ENCODE results near the gene ASMTL.

ASMTL gene

GRCh38 chrX:1472975-1473374 lies 20.3 kb upstream of the ASMTL start:
- no peaks in the 10 kb centered on the region for H3K27me3 Mint-ChIP-seq
- ATAC-seq: no peak
- H3K4me3 Mint-ChIP-seq: peak overlapping the region; percentile 55 to 89
- peak overlapping the region in 1 of 2 donors; percentile 39 for H3K27ac Mint-ChIP-seq
- H3K4me1 Mint-ChIP-seq: peaks cover 85% of the 10 kb centered on the region
- peak in 1 of 2 donors; percentile 8 for DNase-seq
- H3K9me3 Mint-ChIP-seq: peaks cover 41 to 44% of the 10 kb centered on the region in 2 donors

- DNase-seq (peak; percentile 73 to 95), ATAC-seq (peak; percentile 69)
- Mint-ChIP-seq H3K4me1 (peaks cover 97% of the 10 kb centered on the region), H3K27ac (peak overlapping the region; percentile 79 to 82), H3K4me3 (peak overlapping the region; percentile 63 to 77), H3K9me3 (peaks cover 16% of the 10 kb centered on the region in 2 donors), H3K27me3 (no peaks in the 10 kb centered on the region)
Observed at GRCh38 chrX:1468250-1468772, 15.6 kb upstream of the ASMTL start.

DNA sequence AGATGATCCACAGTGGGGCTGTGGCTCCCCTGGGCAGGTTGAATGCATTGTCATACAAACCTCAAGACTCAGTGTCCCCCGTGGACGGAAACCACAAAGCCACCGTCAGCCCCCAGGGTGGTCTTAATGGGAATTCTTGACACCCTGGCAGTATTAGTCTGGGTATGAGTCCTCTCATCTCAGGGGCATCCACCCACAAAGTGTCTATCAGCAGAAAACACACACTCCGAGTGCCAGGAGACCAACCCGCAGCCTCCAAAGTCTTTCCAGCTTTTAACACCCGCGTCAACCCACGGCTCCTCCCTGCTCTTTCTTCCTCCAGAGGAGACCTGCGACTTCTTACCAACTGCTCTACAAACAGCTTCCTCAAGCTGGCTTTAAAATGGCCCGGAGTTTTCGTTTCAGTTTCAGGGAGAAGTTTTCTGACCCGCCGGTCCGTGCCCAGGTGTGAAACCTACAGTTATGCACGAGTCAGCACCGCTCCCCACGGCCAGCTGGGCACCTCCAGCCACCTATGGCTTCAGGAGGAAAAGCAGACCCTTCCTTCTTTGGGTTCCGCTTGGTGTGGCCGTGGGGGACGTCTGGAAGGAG lies 14.4 kb upstream of the ASMTL start:
- Mint-ChIP-seq H3K27me3 (no peaks in the 10 kb centered on the region), H3K4me3 (peak overlapping the region; percentile 63 to 77), H3K27ac (peak overlapping the region; percentile 64 to 84), H3K9me3 (peaks cover 3% of the 10 kb centered on the region in 2 donors), H3K4me1 (peaks cover 97% of the 10 kb centered on the region)
- no peak for ATAC-seq
- peak in 1 of 2 donors; percentile 60 for DNase-seq

GRCh38 chrX:1466232-1466661 lies 13.5 kb upstream of the ASMTL start:
- no peak overlapping the region for H3K27ac Mint-ChIP-seq
- ATAC-seq (no peak), DNase-seq (peak in 1 of 2 donors; percentile 15)
- H3K27me3 Mint-ChIP-seq: no peaks in the 10 kb centered on the region
- peaks cover 91% of the 10 kb centered on the region for H3K4me1 Mint-ChIP-seq
- H3K4me3 Mint-ChIP-seq: peak overlapping the region; percentile 63 to 67
- no peaks in the 10 kb centered on the region for H3K9me3 Mint-ChIP-seq

GRCh38 chrX:1465286-1466231 lies 12.8 kb upstream of the ASMTL start:
- H3K9me3 Mint-ChIP-seq: no peaks in the 10 kb centered on the region
- no peak for DNase-seq
- peak overlapping the region in 1 of 2 donors; percentile 56 for H3K27ac Mint-ChIP-seq
- peak overlapping the region; percentile 67 to 78 for H3K4me3 Mint-ChIP-seq
- ATAC-seq: no peak
- peaks cover 84% of the 10 kb centered on the region for H3K4me1 Mint-ChIP-seq
- H3K27me3 Mint-ChIP-seq: no peaks in the 10 kb centered on the region

GRCh38 chrX:1464971-1465285 lies 12.2 kb upstream of the ASMTL start:
- Mint-ChIP-seq H3K27ac (peak overlapping the region; percentile 37 to 74), H3K9me3 (no peaks in the 10 kb centered on the region), H3K4me1 (peaks cover 77% of the 10 kb centered on the region), H3K4me3 (peak overlapping the region; percentile 67 to 78), H3K27me3 (no peaks in the 10 kb centered on the region)
- peak in 1 of 2 donors; percentile 39 for DNase-seq
- peak; percentile 12 for ATAC-seq

GRCh38 chrX:1464041-1464970 lies 11.6 kb upstream of the ASMTL start:
- Mint-ChIP-seq H3K27ac (peak overlapping the region; percentile 37 to 74), H3K27me3 (no peaks in the 10 kb centered on the region), H3K9me3 (no peaks in the 10 kb centered on the region), H3K4me1 (peaks cover 71% of the 10 kb centered on the region), H3K4me3 (peak overlapping the region; percentile 67 to 78)
- ATAC-seq: no peak
- peak in 1 of 2 donors; percentile 56 for DNase-seq

DNA sequence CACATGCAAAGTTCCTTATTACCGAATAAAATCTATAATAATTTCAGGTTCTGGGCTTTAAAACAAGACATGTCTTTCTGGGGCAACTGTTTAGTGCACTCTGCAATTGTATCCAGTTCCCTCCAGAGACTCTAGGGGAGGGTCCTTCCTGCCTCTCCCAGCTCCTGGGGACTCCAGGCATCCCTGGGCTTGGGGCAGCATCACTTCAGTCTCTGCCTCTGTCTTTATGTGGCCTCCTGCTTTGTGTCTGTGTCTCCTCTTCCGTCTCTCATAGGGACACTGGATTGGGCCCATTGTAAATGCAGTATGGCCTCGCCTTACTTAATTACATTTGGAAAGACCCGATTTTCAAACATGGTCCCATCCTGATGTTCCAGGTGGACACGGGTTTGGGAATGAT lies 10.9 kb upstream of the ASMTL start:
- Mint-ChIP-seq H3K4me3 (peak overlapping the region; percentile 67 to 78), H3K4me1 (peaks cover 65% of the 10 kb centered on the region), H3K27me3 (no peaks in the 10 kb centered on the region), H3K9me3 (no peaks in the 10 kb centered on the region), H3K27ac (peak overlapping the region; percentile 88 to 92)
- no peak for ATAC-seq
- DNase-seq: peak in 1 of 2 donors; percentile 13

- Mint-ChIP-seq H3K27ac (peak overlapping the region; percentile 88 to 92), H3K4me3 (peak overlapping the region; percentile 67 to 78), H3K9me3 (no peaks in the 10 kb centered on the region), H3K4me1 (peaks cover 57% of the 10 kb centered on the region), H3K27me3 (no peaks in the 10 kb centered on the region)
- DNase-seq (peak; percentile 66 to 89), ATAC-seq (peak; percentile 90)
Observed at GRCh38 chrX:1462596-1463251, 10.0 kb upstream of the ASMTL start.

- Mint-ChIP-seq H3K4me1 (peaks cover 52% of the 10 kb centered on the region), H3K9me3 (no peaks in the 10 kb centered on the region), H3K27ac (peak overlapping the region in 1 of 2 donors; percentile 88), H3K4me3 (peak overlapping the region in 1 of 2 donors; percentile 78), H3K27me3 (no peaks in the 10 kb centered on the region)
- DNase-seq (no peak), ATAC-seq (no peak)
Observed at GRCh38 chrX:1462110-1462509, 9.4 kb upstream of the ASMTL start.

DNA sequence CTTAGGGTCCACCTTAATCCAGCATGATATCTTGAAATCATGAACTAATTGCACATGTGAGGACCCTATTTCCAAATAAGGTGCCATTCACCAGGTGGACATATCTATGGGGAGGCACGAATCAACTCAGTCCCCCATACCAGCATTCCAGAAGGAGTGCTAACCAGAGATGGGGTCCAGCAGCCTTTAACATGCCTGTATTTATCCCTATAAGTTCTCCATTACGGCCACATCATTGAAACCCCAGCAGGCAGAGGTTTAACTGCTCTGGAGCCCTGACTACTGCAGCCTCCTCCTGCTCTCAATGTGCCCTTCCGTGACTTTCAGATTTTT lies 3.2 kb upstream of the ASMTL start:
- Mint-ChIP-seq H3K27me3 (no peaks in the 10 kb centered on the region), H3K9me3 (no peaks in the 10 kb centered on the region), H3K4me1 (peaks cover 29% of the 10 kb centered on the region), H3K27ac (peak overlapping the region in 1 of 2 donors; percentile 94), H3K4me3 (no peak overlapping the region)
- no peak for ATAC-seq
- peak in 1 of 2 donors; percentile 10 for DNase-seq

DNA sequence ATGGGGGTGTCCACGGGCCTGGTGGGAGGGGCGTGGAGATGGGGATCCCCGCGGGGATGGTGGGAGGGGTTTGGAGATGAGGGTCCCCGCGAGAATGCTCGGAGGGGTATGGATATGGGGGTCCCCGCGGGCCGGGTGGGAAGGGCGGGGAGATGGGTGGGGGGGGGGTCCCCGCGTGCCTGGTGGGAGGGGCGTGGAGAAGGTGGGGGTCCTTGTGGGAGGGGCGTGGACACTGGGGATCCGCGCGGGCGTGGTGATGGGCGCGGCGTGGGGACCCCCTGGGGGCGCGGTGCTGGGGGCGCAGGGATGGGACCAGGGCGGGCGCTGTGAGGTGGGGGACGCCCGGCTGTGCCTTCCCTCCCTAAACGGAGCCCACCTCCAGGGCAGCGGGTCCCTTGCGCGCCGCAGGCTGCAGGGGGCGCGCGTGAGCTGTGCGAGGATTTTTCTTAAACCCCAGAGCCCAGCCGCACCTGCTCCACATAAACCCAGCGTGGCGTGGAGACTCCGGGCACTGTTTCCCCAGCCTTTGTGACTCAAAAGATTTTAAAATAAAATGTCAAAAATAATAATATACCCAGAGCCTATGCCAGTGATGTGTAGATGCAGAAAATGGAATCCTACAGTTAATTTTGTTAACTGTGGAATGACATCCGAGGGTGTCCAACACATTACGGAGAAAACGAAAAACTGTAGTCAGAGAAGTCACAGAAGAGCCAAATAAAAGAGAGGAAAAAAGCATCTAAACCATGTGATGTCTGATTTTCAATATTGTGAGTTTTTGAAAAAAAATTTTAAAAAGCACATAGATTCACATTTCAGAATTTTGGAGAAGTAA lies 1.5 kb upstream of the ASMTL start:
- H3K27ac Mint-ChIP-seq: peak overlapping the region; percentile 19 to 22
- peak overlapping the region; percentile 22 to 40 for H3K4me3 Mint-ChIP-seq
- peak; percentile 68 for ATAC-seq
- peaks cover 40% of the 10 kb centered on the region for H3K4me1 Mint-ChIP-seq
- H3K9me3 Mint-ChIP-seq: peaks cover 10 to 11% of the 10 kb centered on the region in 2 donors
- peak; percentile 92 to 96 for DNase-seq
- no peaks in the 10 kb centered on the region for H3K27me3 Mint-ChIP-seq

DNA sequence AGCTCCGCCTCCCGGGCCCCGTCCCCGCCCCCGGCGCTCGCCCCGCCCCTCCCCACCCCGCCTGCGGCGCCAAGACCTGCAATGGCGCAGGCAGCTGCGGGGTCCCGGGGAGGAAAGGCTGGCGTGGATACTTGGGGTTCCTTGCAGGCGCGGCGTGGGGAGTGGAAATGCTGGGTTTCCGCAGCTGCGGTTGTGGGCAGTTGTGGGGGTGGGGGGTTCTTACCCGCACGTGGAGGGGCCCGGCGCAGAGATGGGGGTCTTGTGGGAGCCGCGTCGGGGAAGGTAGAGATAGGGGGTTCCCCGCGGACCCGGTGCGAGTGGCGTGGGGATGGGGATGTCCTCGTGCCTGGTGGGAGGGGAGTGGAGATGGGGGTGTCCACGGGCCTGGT lies 680 bp upstream of the ASMTL start:
- DNase-seq (no peak), ATAC-seq (peak; percentile 56)
- H3K27ac Mint-ChIP-seq: peak overlapping the region; percentile 97 to 98
- peaks cover 45% of the 10 kb centered on the region for H3K4me1 Mint-ChIP-seq
- H3K4me3 Mint-ChIP-seq: peak overlapping the region; percentile 91 to 93
- peaks cover 18 to 19% of the 10 kb centered on the region in 2 donors for H3K9me3 Mint-ChIP-seq
- no peaks in the 10 kb centered on the region for H3K27me3 Mint-ChIP-seq

Data from stimulated activated naive CD8-positive, alpha-beta T cell treated with anti-CD3 and anti-CD28 coated beads, Interleukin-15, amount 100 ng/mL, for 72 hours (primary cell).